H1 (cell line): ENCODE data around the gene LIN28A.

ENCODE experiments used
- BACH1 ChIP-seq: IDR thresholded peaks from 2 replicates; pipeline ENCODE4 v1.6.1; 2012; ENCODE audit warnings: low read length, improper control_type of control experiment
- BCL11A ChIP-seq, 2 experiments: IDR thresholded peaks; one replicate each; pipeline ENCODE4 v1.6.1; 2011; ENCODE audit warnings: low read depth in 2 of 2, low read length in 2 of 2, mild to moderate bottlenecking in 2 of 2
- EP300 ChIP-seq, 2 experiments: IDR thresholded peaks; 1 replicate in 1 of 2; 2 replicates in 1 of 2; pipeline ENCODE4 v1.6.1; 2011 to 2012; ENCODE audit warnings: low read depth in 2 of 2, low read length in 2 of 2, mild to moderate bottlenecking in 2 of 2, borderline replicate concordance in 1 of 2, inconsistent platforms in 1 of 2, moderate library complexity in 1 of 2
- EZH2 ChIP-seq: fragments of 200-600 bp; sonication (generic); IDR thresholded peaks from 2 replicates; pipeline ENCODE4 v1.7.1; 2012; ENCODE audit warnings: low read depth, mild to moderate bottlenecking, moderate library complexity, low read length, inconsistent platforms; ENCODE audit not compliant: severe bottlenecking
- GTF2F1 ChIP-seq: IDR thresholded peaks from 2 replicates; pipeline ENCODE4 v1.6.1; 2012; ENCODE audit warnings: low read depth, low read length, improper control_type of control experiment, borderline replicate concordance
- HDAC6 ChIP-seq: IDR thresholded peaks from one replicate; pipeline ENCODE4 v1.7.1; 2012; ENCODE audit warnings: low read depth, mild to moderate bottlenecking, inconsistent platforms, low read length, moderate library complexity
- JUN ChIP-seq: IDR thresholded peaks from 2 replicates; pipeline ENCODE4 v1.6.1; 2011; ENCODE audit warnings: low read depth, mild to moderate bottlenecking, improper control_type of control experiment, low read length
- POLR2A ChIP-seq, 2 experiments: IDR thresholded peaks; 1 replicate in 1 of 2; 2 replicates in 1 of 2; pipeline ENCODE4 v1.6.1; 2011; ENCODE audit warnings: low read depth in 2 of 2, low read length in 2 of 2, mild to moderate bottlenecking in 2 of 2; ENCODE audit errors: control extremely low read depth in 1 of 2
- RBBP5 ChIP-seq: IDR thresholded peaks from 2 replicates; pipeline ENCODE4 v1.7.1; 2012; ENCODE audit warnings: low read depth, mild to moderate bottlenecking, inconsistent platforms, low read length, moderate library complexity, borderline replicate concordance
- RXRA ChIP-seq: IDR thresholded peaks from 2 replicates; pipeline ENCODE4 v1.6.1; 2011; ENCODE audit warnings: low read depth, mild to moderate bottlenecking, low read length, moderate library complexity; ENCODE audit not compliant: insufficient read depth
- YY1 ChIP-seq: IDR thresholded peaks from 2 replicates; pipeline ENCODE4 v1.6.1; 2011; ENCODE audit warnings: low read depth, mild to moderate bottlenecking, low read length
- TF ChIP-seq, protein P1 (sequence below), 3 experiments: IDR thresholded peaks; 1 replicate in 2 of 3; 2 replicates in 1 of 3; pipeline versions ENCODE4 v1.5.1 to v1.6.1; 2011; ENCODE audit warnings: low read length in 3 of 3, mild to moderate bottlenecking in 3 of 3, inconsistent platforms in 2 of 3, low read depth in 1 of 3, moderate library complexity in 1 of 3; ENCODE audit not compliant: insufficient read depth in 1 of 3; ENCODE audit errors: control extremely low read depth in 1 of 3
- TF ChIP-seq, protein P2 (sequence below): IDR thresholded peaks from 2 replicates; pipeline ENCODE4 v1.6.1; 2012; ENCODE audit warnings: inconsistent platforms

DNA sequence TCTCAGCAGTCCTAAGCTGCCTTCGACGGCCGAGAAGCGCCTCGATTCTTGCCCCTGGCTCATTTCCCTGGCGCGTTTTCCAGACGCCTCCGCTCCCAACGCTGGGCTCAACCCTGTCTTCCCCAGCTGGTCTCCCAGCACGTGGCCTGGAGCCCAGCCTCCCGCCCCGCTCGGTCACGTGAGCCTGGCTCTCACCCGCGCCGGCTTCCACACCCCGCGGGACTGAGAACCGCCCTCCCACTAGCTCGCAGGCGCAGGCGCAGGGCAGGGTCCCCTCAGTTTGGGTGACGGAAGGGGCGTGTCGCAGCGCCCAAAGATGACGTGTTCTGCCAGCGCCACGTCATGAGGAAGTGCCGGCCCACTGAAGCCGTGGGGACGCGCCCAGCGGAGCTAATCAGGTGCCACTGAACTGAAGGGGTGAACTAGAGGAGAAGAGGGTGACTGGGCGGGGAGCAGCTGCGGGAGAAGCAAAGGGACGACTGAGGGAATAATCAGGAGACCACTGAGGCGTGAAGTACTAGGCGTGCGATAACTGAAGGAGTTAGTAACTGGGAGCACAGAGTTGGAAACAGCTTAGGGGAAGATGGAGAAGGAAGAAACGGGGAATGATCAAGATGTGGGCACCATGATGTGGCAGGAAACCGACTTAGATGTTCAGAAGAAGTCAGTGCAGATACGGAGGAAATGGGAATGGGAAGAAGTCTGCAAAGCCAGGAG lies 21.5 kb downstream of the LIN28A start, which contains the start of gene DHDDS:
- TF ChIP-seq, protein P1, sequence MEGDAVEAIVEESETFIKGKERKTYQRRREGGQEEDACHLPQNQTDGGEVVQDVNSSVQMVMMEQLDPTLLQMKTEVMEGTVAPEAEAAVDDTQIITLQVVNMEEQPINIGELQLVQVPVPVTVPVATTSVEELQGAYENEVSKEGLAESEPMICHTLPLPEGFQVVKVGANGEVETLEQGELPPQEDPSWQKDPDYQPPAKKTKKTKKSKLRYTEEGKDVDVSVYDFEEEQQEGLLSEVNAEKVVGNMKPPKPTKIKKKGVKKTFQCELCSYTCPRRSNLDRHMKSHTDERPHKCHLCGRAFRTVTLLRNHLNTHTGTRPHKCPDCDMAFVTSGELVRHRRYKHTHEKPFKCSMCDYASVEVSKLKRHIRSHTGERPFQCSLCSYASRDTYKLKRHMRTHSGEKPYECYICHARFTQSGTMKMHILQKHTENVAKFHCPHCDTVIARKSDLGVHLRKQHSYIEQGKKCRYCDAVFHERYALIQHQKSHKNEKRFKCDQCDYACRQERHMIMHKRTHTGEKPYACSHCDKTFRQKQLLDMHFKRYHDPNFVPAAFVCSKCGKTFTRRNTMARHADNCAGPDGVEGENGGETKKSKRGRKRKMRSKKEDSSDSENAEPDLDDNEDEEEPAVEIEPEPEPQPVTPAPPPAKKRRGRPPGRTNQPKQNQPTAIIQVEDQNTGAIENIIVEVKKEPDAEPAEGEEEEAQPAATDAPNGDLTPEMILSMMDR (IDR thresholded peaks at IDR 0.05; ENCODE audit: control extremely low read depth in 1 of 3, insufficient read depth in 1 of 3, low read depth in 1 of 3, low read length in 3 of 3) = no peak
- TF ChIP-seq GTF2F1 (no peak), BACH1 (peak; percentile 99), YY1 (no peak; the same call in 1 of the 2 replicates), JUN (no peak), HDAC6 (no peak), EZH2 (no peak), POLR2A (IDR thresholded peaks at IDR 0.05; ENCODE audit: control extremely low read depth in 1 of 2, low read depth in 2 of 2, low read length in 2 of 2) (peak; percentile 38 to 42; a peak in 2 of 3 replicates), RXRA (no peak), RBBP5 (peak; percentile 90), EP300 (IDR thresholded peaks at IDR 0.05; ENCODE audit: borderline replicate concordance in 1 of 2, low read depth in 2 of 2, low read length in 2 of 2) (peak in 1 of 2 experiments; percentile 90; a peak in 2 of 3 replicates), BCL11A (IDR thresholded peaks at IDR 0.05; ENCODE audit: low read depth in 2 of 2, low read length in 2 of 2) (no peak)
- TF ChIP-seq, protein P2, sequence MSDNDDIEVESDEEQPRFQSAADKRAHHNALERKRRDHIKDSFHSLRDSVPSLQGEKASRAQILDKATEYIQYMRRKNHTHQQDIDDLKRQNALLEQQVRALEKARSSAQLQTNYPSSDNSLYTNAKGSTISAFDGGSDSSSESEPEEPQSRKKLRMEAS = peak; percentile 100
